ENCODE results near the gene NRDC.

NRDC gene

DNA sequence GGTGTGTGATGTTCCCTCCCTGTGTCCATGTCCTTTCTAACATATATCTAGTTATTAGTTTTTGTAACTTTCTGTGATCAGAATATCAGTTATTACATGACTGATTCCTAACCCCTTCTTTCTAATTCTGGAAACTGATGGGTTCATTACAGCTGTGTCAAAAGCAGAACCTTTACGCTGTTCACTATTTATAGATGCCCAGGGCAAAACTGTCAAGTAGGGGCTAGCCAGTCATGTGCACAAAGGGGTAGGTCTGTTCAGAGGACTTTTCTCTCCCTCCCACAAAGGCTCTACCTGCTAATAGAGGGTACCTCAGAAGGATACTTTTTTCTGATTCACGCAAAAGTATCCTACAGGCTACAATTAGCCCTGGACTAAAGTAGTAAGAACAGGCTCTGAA lies 79.2 kb downstream of the NRDC start:
- Histone ChIP-seq H3K4me3 (ENCODE audit: low read length in 2 of 2) (no peak overlapping the region), H3K18ac (ENCODE audit: low read length) (no peak overlapping the region), H3K23ac (ENCODE audit: low read depth, low read length, poor library complexity) (no peak overlapping the region), H3K79me1 (ENCODE audit: low read depth, low read length) (no peaks in the 10 kb centered on the region), H3K4ac (ENCODE audit: low read length) (no peak overlapping the region), H3K9me3 (replicated peaks in 1 of 2; ENCODE audit: control insufficient read depth in 2 of 2, insufficient read depth in 1 of 2, low read depth in 1 of 2, low read length in 2 of 2) (no peaks in the 10 kb centered on the region), H4K8ac (ENCODE audit: low read depth, low read length) (no peak overlapping the region), H3K4me2 (ENCODE audit: insufficient read depth, low read length, poor library complexity, severe bottlenecking) (no peak overlapping the region), H3K4me1 (ENCODE audit: control insufficient read depth in 2 of 2, insufficient read depth in 1 of 2, low read depth in 1 of 2, low read length in 2 of 2) (no peaks in the 10 kb centered on the region), H2BK5ac (ENCODE audit: low read length) (no peak overlapping the region), H2BK12ac (ENCODE audit: low read length) (no peak overlapping the region), H2BK15ac (ENCODE audit: low read length) (no peak overlapping the region), H3K14ac (ENCODE audit: low read length) (no peak overlapping the region), H3K36me3 (replicated peaks in 1 of 2; ENCODE audit: control insufficient read depth in 2 of 2, insufficient read depth in 2 of 2, low read length in 2 of 2) (peaks cover 17 to 86% of the 10 kb centered on the region in 2 donors), H3K27me3 (ENCODE audit: control insufficient read depth in 3 of 3, insufficient read depth in 3 of 3, low read depth in 1 of 3, low read length in 3 of 3) (no peaks in the 10 kb centered on the region), H2AFZ (ENCODE audit: low read length) (no peak overlapping the region), H4K91ac (ENCODE audit: low read depth, low read length, poor library complexity) (no peak overlapping the region), H2BK120ac (ENCODE audit: low read depth, low read length) (no peak overlapping the region), H2AK5ac (ENCODE audit: low read depth, low read length) (no peak overlapping the region), H3K27ac (replicated peaks; ENCODE audit: low read length) (no peak overlapping the region), H3K9ac (ENCODE audit: low read depth, low read length, poor library complexity) (no peak overlapping the region)
- WGBS, 2 donors (ENCODE audit: extremely low coverage in 2 of 2, insufficient read length in 2 of 2, insufficient replicate concordance in 1 of 2): no CpG with 5 or more reads among the region's 2 CpGs
- DNase-seq (ENCODE audit: low spot score): no peak

DNA sequence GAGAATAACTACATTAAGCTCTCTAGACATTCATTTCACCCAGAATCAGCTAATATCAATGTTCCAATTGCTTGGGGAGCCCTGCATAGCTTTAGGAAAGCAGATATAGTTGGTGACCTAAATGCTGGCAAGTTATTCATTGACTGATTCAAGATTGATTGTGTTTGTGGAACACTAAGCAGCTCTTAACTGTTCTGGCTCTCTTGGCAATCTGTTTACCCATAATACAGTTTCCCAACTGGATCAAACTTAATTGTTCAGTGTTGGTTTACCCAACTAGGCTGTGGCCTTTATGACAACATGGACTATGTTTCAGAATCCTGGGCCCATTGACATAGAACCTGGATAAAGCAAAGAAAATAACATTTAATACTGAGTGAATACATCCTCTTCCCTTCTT lies 83.7 kb downstream of the NRDC start:
- Histone ChIP-seq H3K23ac (ENCODE audit: low read depth, low read length, poor library complexity) (no peak overlapping the region), H4K8ac (ENCODE audit: low read depth, low read length) (no peak overlapping the region), H3K4me3 (ENCODE audit: low read length in 2 of 2) (no peak overlapping the region), H4K91ac (ENCODE audit: low read depth, low read length, poor library complexity) (no peak overlapping the region), H3K36me3 (replicated peaks in 1 of 2; ENCODE audit: control insufficient read depth in 2 of 2, insufficient read depth in 2 of 2, low read length in 2 of 2) (peaks cover 32 to 86% of the 10 kb centered on the region in 2 donors), H3K27ac (replicated peaks; ENCODE audit: low read length) (no peak overlapping the region), H2BK120ac (ENCODE audit: low read depth, low read length) (no peak overlapping the region), H3K18ac (ENCODE audit: low read length) (no peak overlapping the region), H3K14ac (ENCODE audit: low read length) (no peak overlapping the region), H2AFZ (ENCODE audit: low read length) (no peak overlapping the region), H3K79me1 (ENCODE audit: low read depth, low read length) (no peaks in the 10 kb centered on the region), H3K4ac (ENCODE audit: low read length) (no peak overlapping the region), H3K27me3 (ENCODE audit: control insufficient read depth in 3 of 3, insufficient read depth in 3 of 3, low read depth in 1 of 3, low read length in 3 of 3) (no peaks in the 10 kb centered on the region), H3K9ac (ENCODE audit: low read depth, low read length, poor library complexity) (no peak overlapping the region), H2BK12ac (ENCODE audit: low read length) (no peak overlapping the region), H2BK5ac (ENCODE audit: low read length) (no peak overlapping the region), H3K4me2 (ENCODE audit: insufficient read depth, low read length, poor library complexity, severe bottlenecking) (no peak overlapping the region), H2AK5ac (ENCODE audit: low read depth, low read length) (no peak overlapping the region), H3K9me3 (replicated peaks in 1 of 2; ENCODE audit: control insufficient read depth in 2 of 2, insufficient read depth in 1 of 2, low read depth in 1 of 2, low read length in 2 of 2) (no peaks in the 10 kb centered on the region), H2BK15ac (ENCODE audit: low read length) (no peak overlapping the region), H3K4me1 (ENCODE audit: control insufficient read depth in 2 of 2, insufficient read depth in 1 of 2, low read depth in 1 of 2, low read length in 2 of 2) (no peaks in the 10 kb centered on the region)
- DNase-seq (ENCODE audit: low spot score): no peak

DNA sequence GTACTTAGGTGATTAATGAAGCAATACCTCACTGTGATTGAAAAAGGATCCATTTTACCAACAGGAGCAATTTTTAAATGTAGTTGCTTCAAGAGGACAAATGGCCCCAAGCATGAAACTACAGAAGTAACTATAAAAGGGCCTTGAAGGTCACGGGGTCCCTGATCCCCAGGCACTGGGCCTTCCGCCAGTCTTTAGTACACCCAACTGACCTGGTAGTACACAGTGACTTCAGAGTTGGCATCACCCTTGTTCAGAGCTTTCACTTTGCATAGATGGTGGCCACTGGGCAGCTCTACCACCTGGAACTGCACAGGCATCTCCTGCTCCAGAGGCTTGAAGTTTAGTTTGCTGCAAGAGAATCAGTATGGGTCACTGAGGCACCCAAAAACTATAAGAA lies 84.3 kb downstream of the NRDC start:
- no peaks in the 10 kb centered on the region for H3K79me1 ChIP-seq (ENCODE audit: low read depth, low read length)
- H3K14ac ChIP-seq (ENCODE audit: low read length): no peak overlapping the region
- no peak overlapping the region for H2BK5ac ChIP-seq (ENCODE audit: low read length)
- no peaks in the 10 kb centered on the region for H3K9me3 ChIP-seq (replicated peaks in 1 of 2; ENCODE audit: control insufficient read depth in 2 of 2, insufficient read depth in 1 of 2, low read depth in 1 of 2, low read length in 2 of 2)
- WGBS, 2 donors (ENCODE audit: extremely low coverage in 2 of 2, insufficient read length in 2 of 2, insufficient replicate concordance in 1 of 2): no CpG with 5 or more reads among the region's 2 CpGs
- H3K27ac ChIP-seq (replicated peaks; ENCODE audit: low read length): no peak overlapping the region
- no peak overlapping the region for H2BK15ac ChIP-seq (ENCODE audit: low read length)
- H2BK120ac ChIP-seq (ENCODE audit: low read depth, low read length): no peak overlapping the region
- H3K4me2 ChIP-seq (ENCODE audit: insufficient read depth, low read length, poor library complexity, severe bottlenecking): no peak overlapping the region
- no peak overlapping the region for H2AFZ ChIP-seq (ENCODE audit: low read length)
- H4K91ac ChIP-seq (ENCODE audit: low read depth, low read length, poor library complexity): no peak overlapping the region
- no peak overlapping the region for H3K4ac ChIP-seq (ENCODE audit: low read length)
- H3K18ac ChIP-seq (ENCODE audit: low read length): no peak overlapping the region
- no peak overlapping the region for H3K23ac ChIP-seq (ENCODE audit: low read depth, low read length, poor library complexity)
- DNase-seq (ENCODE audit: low spot score): no peak
- H3K27me3 ChIP-seq (ENCODE audit: control insufficient read depth in 3 of 3, insufficient read depth in 3 of 3, low read depth in 1 of 3, low read length in 3 of 3): no peaks in the 10 kb centered on the region
- no peak overlapping the region for H4K8ac ChIP-seq (ENCODE audit: low read depth, low read length)
- no peak overlapping the region for H3K9ac ChIP-seq (ENCODE audit: low read depth, low read length, poor library complexity)
- no peaks in the 10 kb centered on the region for H3K4me1 ChIP-seq (ENCODE audit: control insufficient read depth in 2 of 2, insufficient read depth in 1 of 2, low read depth in 1 of 2, low read length in 2 of 2)
- H2BK12ac ChIP-seq (ENCODE audit: low read length): no peak overlapping the region
- H3K4me3 ChIP-seq (ENCODE audit: low read length in 2 of 2): no peak overlapping the region
- peaks cover 35 to 86% of the 10 kb centered on the region in 2 donors for H3K36me3 ChIP-seq (replicated peaks in 1 of 2; ENCODE audit: control insufficient read depth in 2 of 2, insufficient read depth in 2 of 2, low read length in 2 of 2)
- no peak overlapping the region for H2AK5ac ChIP-seq (ENCODE audit: low read depth, low read length)

DNA sequence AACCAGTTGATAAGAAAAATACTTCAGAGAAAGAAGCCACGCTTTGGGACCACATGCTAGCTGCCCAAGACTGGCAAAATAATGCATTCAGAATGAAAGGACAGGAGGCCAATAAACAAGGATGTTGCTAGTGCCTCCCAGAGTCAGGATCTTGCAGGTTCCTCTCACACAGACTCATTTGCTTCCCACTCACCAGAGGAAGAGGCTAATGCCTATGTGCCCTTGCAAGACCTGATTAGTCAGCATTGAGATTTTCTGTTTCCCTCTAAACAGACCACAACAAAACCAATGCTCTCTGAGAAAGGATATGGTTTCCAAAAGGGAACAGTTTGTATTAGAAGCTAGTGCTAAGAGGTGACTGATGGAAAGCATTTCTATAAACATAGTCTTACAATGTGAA lies 85.7 kb downstream of the NRDC start:
- DNase-seq (ENCODE audit: low spot score): no peak
- Histone ChIP-seq H3K9me3 (replicated peaks in 1 of 2; ENCODE audit: control insufficient read depth in 2 of 2, insufficient read depth in 1 of 2, low read depth in 1 of 2, low read length in 2 of 2) (no peaks in the 10 kb centered on the region), H2BK120ac (ENCODE audit: low read depth, low read length) (no peak overlapping the region), H3K4me1 (ENCODE audit: control insufficient read depth in 2 of 2, insufficient read depth in 1 of 2, low read depth in 1 of 2, low read length in 2 of 2) (no peaks in the 10 kb centered on the region), H4K91ac (ENCODE audit: low read depth, low read length, poor library complexity) (no peak overlapping the region), H4K8ac (ENCODE audit: low read depth, low read length) (no peak overlapping the region), H2BK5ac (ENCODE audit: low read length) (no peak overlapping the region), H2BK15ac (ENCODE audit: low read length) (no peak overlapping the region), H3K27ac (replicated peaks; ENCODE audit: low read length) (no peak overlapping the region), H3K23ac (ENCODE audit: low read depth, low read length, poor library complexity) (no peak overlapping the region), H2AK5ac (ENCODE audit: low read depth, low read length) (no peak overlapping the region), H3K27me3 (ENCODE audit: control insufficient read depth in 3 of 3, insufficient read depth in 3 of 3, low read depth in 1 of 3, low read length in 3 of 3) (no peaks in the 10 kb centered on the region), H3K4ac (ENCODE audit: low read length) (no peak overlapping the region), H3K4me3 (ENCODE audit: low read length in 2 of 2) (no peak overlapping the region), H2BK12ac (ENCODE audit: low read length) (no peak overlapping the region), H3K36me3 (replicated peaks in 1 of 2; ENCODE audit: control insufficient read depth in 2 of 2, insufficient read depth in 2 of 2, low read length in 2 of 2) (peaks cover 37 to 90% of the 10 kb centered on the region in 2 donors), H3K14ac (ENCODE audit: low read length) (no peak overlapping the region), H3K18ac (ENCODE audit: low read length) (no peak overlapping the region), H3K79me1 (ENCODE audit: low read depth, low read length) (no peaks in the 10 kb centered on the region), H3K9ac (ENCODE audit: low read depth, low read length, poor library complexity) (no peak overlapping the region), H3K4me2 (ENCODE audit: insufficient read depth, low read length, poor library complexity, severe bottlenecking) (no peak overlapping the region), H2AFZ (ENCODE audit: low read length) (no peak overlapping the region)
- WGBS, 2 donors (ENCODE audit: extremely low coverage in 2 of 2, insufficient read length in 2 of 2, insufficient replicate concordance in 1 of 2): no CpG with 5 or more reads among the region's 1 CpG

Measured in neuronal stem cell (in vitro differentiated cells).